DMS 273 (cell line): ENCODE results near the gene ADD1.
A peak's percentile ranks its signal among the peaks of the same experiment; 100 is the strongest.

Source experiments
- DNase-seq: peaks from one replicate; lab custom pipeline; 2025; ENCODE audit not compliant: unreplicated experiment; lab: John Stamatoyannopoulos, UW

ADD1 gene

GRCh38 chr4:2820216-2820982 lies 23.2 kb upstream of the ADD1 start:
- no peak for DNase-seq

GRCh38 chr4:2822461-2823300 lies 21.0 kb upstream of the ADD1 start:
- DNase-seq: no peak

GRCh38 chr4:2823301-2823670 lies 20.4 kb upstream of the ADD1 start:
- DNase-seq: no peak

GRCh38 chr4:2823671-2824328 lies 19.8 kb upstream of the ADD1 start:
- DNase-seq: no peak

- no peak for DNase-seq
Measured at GRCh38 chr4:2824329-2824835, 19.3 kb upstream of the ADD1 start.

GRCh38 chr4:2824836-2825381 lies 18.7 kb upstream of the ADD1 start:
- DNase-seq: no peak

GRCh38 chr4:2825740-2826139 lies 17.9 kb upstream of the ADD1 start:
- DNase-seq: peak; percentile 37

GRCh38 chr4:2827071-2827873 lies 16.4 kb upstream of the ADD1 start:
- no peak for DNase-seq

GRCh38 chr4:2827874-2828751 lies 15.5 kb upstream of the ADD1 start:
- DNase-seq: no peak

- no peak for DNase-seq
Measured at GRCh38 chr4:2828758-2829181, 14.9 kb upstream of the ADD1 start.

GRCh38 chr4:2829321-2829932 lies 14.2 kb upstream of the ADD1 start:
- DNase-seq: no peak

GRCh38 chr4:2829933-2830451 lies 13.7 kb upstream of the ADD1 start:
- DNase-seq: no peak

- no peak for DNase-seq
Measured at GRCh38 chr4:2830632-2831610, 12.7 kb upstream of the ADD1 start.

GRCh38 chr4:2831611-2832308 lies 11.9 kb upstream of the ADD1 start:
- no peak for DNase-seq

GRCh38 chr4:2832309-2832980 lies 11.2 kb upstream of the ADD1 start:
- DNase-seq: no peak

- no peak for DNase-seq
Measured at GRCh38 chr4:2832981-2833670, 10.5 kb upstream of the ADD1 start.
